GM23338 (cell line): Measurements from ENCODE around the gene IL24. TPM values are rescaled to one million over a fixed set of nuclear protein-coding genes. Genes with fewer than 3 reads are reported as not detected.

Source experiments
- ATAC-seq: fragments of 200-7000 bp; cut with Tn5 transposase; 3 replicates; pipeline ENCODE4 v1.9.1; 2020
- DNase-seq: peaks from one replicate; pipeline ENCODE4 v3.0.0-alpha.2; 2015; ENCODE audit warnings: low spot score
- H2AFZ ChIP-seq: fragments of 200-600 bp; sonication (generic); 2 replicates; pipeline ENCODE4 v1.8.0; 2016; ENCODE audit warnings: antibody characterized with exemption, mild to moderate bottlenecking, moderate library complexity
- H3F3A ChIP-seq: fragments of 200-600 bp; sonication (generic); replicated peaks from 2 replicates; pipeline ENCODE4 v1.8.0; 2017; ENCODE audit warnings: antibody characterized with exemption, mixed run types, low read depth
- H3K27ac ChIP-seq: fragments of 200-600 bp; sonication (generic); 2 replicates; pipeline ENCODE4 v1.6.1; 2016; ENCODE audit warnings: low read depth
- H3K27me3 ChIP-seq: fragments of 200-600 bp; sonication (generic); 2 replicates; pipeline ENCODE4 v1.8.0; 2016; ENCODE audit warnings: mild to moderate bottlenecking, mixed run types, moderate library complexity; ENCODE audit not compliant: insufficient read depth
- H3K36me3 ChIP-seq: fragments of 200-600 bp; sonication (generic); 2 replicates; pipeline ENCODE4 v1.8.0; 2016; ENCODE audit warnings: mild to moderate bottlenecking; ENCODE audit not compliant: insufficient read depth
- H3K4me1 ChIP-seq: fragments of 200-600 bp; sonication (generic); 2 replicates; pipeline ENCODE4 v1.8.0; 2016; ENCODE audit warnings: mild to moderate bottlenecking, moderate library complexity; ENCODE audit not compliant: insufficient read depth
- H3K4me2 ChIP-seq: fragments of 200-600 bp; sonication (generic); 2 replicates; pipeline ENCODE4 v1.7.1; 2017; ENCODE audit warnings: mixed run types
- H3K4me3 ChIP-seq: fragments of 200-600 bp; sonication (generic); 2 replicates; pipeline ENCODE4 v1.6.1; 2016; ENCODE audit warnings: mixed run types
- H3K79me2 ChIP-seq: fragments of 200-600 bp; sonication (generic); replicated peaks from 2 replicates; pipeline ENCODE4 v1.8.0; 2017; ENCODE audit warnings: mild to moderate bottlenecking; ENCODE audit not compliant: insufficient read depth
- H3K9me2 ChIP-seq: fragments of 200-600 bp; sonication (generic); 2 replicates; pipeline ENCODE4 v1.8.0; 2017; ENCODE audit not compliant: insufficient read depth
- H4K20me1 ChIP-seq: fragments of 200-600 bp; sonication (generic); replicated peaks from 2 replicates; pipeline ENCODE4 v1.8.0; 2017; ENCODE audit warnings: mild to moderate bottlenecking; ENCODE audit not compliant: insufficient read depth
- H3K27ac Mint-ChIP-seq: 2 replicates; pipeline ENCODE4 v1.8.0; 2020; ENCODE audit warnings: inconsistent platforms, mild to moderate bottlenecking, moderate library complexity, mixed read lengths
- H3K27me3 Mint-ChIP-seq: 3 replicates; pipeline ENCODE4 v1.8.0; 2022; ENCODE audit warnings: low read depth, mild to moderate bottlenecking, moderate library complexity, mixed read lengths, inconsistent platforms; ENCODE audit not compliant: insufficient read depth, poor library complexity
- H3K36me3 Mint-ChIP-seq: 3 replicates; pipeline ENCODE4 v1.8.0; 2021; ENCODE audit warnings: low read depth, mild to moderate bottlenecking, inconsistent platforms, moderate library complexity, mixed read lengths
- H3K4me1 Mint-ChIP-seq: 3 replicates; pipeline ENCODE4 v1.8.0; 2020; ENCODE audit warnings: mild to moderate bottlenecking, inconsistent platforms, mixed read lengths
- H3K4me3 Mint-ChIP-seq: 3 replicates; pipeline ENCODE4 v1.8.0; 2021; ENCODE audit warnings: moderate library complexity, mild to moderate bottlenecking, inconsistent platforms, mixed read lengths
- H3K9me3 Mint-ChIP-seq: 3 replicates; pipeline ENCODE4 v1.8.0; 2020; ENCODE audit warnings: moderate library complexity, mild to moderate bottlenecking, inconsistent platforms, mixed read lengths
- ZNF114 ChIP-seq: fragments of 250-450 bp; sonication (Bioruptor Pico); IDR thresholded peaks from 2 replicates; pipeline ENCODE4 v1.5.0; 2020; ENCODE audit warnings: mild to moderate bottlenecking, moderate library complexity
- polyA plus RNA-seq: library from polyadenylated mRNA; unstranded; fragments of >200 nt; fragmentation: Nextera tagmentation; extraction: Ambion mirVana; gene quantifications from 2 replicates; pipeline ENCODE4 v1.2.1, GENCODE V29; 2016
- total RNA-seq: library from RNA; depleted of rRNA; stranded (reverse); fragments of >200 nt; shearing (Covaris generic); gene quantifications from 2 replicates; pipeline ENCODE4 v1.2.3, GENCODE V29; 2014
- TF ChIP-seq, protein P1 (sequence below): fragments of 250-450 bp; sonication (Bioruptor Pico); IDR thresholded peaks from 2 replicates; pipeline ENCODE4 v1.5.0; 2020; ENCODE audit warnings: mild to moderate bottlenecking, moderate library complexity
- TF ChIP-seq, protein P2 (sequence below), 2 experiments: fragments of 200-600 bp in 1 of 2; sonication (generic) in 1 of 2; conservative IDR thresholded peaks; 2 replicates each; pipeline versions ENCODE4 v1.5.1 to v1.6.1; 2016 to 2017; ENCODE audit warnings: antibody characterized with exemption in 2 of 2, low read depth in 2 of 2, mild to moderate bottlenecking in 2 of 2, moderate library complexity in 1 of 2

The IL24 gene
- total and polyA plus RNA-seq, 2 experiments from 2014 or later, result not detected

DNA sequence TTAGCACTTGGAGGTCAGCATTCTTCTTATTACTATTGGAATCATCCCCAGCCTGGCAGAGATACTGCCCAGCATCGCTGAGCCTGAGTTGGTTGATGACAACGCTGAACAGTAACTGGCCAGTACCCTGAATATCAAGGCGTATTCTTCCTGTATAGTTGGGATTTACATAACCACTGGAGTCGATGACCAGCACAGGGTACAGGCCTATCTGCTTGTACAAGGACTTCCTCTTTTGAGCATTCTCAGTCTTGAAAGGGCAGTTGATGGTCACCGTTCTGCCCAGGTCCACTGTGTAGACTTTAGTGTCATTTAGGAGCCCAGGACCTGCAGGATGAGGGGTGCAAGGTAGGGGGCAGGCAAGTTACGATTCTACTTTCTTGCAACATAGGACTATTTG is 40.2 kb downstream of the IL24 start (continued):
- TF ChIP-seq, protein P1, sequence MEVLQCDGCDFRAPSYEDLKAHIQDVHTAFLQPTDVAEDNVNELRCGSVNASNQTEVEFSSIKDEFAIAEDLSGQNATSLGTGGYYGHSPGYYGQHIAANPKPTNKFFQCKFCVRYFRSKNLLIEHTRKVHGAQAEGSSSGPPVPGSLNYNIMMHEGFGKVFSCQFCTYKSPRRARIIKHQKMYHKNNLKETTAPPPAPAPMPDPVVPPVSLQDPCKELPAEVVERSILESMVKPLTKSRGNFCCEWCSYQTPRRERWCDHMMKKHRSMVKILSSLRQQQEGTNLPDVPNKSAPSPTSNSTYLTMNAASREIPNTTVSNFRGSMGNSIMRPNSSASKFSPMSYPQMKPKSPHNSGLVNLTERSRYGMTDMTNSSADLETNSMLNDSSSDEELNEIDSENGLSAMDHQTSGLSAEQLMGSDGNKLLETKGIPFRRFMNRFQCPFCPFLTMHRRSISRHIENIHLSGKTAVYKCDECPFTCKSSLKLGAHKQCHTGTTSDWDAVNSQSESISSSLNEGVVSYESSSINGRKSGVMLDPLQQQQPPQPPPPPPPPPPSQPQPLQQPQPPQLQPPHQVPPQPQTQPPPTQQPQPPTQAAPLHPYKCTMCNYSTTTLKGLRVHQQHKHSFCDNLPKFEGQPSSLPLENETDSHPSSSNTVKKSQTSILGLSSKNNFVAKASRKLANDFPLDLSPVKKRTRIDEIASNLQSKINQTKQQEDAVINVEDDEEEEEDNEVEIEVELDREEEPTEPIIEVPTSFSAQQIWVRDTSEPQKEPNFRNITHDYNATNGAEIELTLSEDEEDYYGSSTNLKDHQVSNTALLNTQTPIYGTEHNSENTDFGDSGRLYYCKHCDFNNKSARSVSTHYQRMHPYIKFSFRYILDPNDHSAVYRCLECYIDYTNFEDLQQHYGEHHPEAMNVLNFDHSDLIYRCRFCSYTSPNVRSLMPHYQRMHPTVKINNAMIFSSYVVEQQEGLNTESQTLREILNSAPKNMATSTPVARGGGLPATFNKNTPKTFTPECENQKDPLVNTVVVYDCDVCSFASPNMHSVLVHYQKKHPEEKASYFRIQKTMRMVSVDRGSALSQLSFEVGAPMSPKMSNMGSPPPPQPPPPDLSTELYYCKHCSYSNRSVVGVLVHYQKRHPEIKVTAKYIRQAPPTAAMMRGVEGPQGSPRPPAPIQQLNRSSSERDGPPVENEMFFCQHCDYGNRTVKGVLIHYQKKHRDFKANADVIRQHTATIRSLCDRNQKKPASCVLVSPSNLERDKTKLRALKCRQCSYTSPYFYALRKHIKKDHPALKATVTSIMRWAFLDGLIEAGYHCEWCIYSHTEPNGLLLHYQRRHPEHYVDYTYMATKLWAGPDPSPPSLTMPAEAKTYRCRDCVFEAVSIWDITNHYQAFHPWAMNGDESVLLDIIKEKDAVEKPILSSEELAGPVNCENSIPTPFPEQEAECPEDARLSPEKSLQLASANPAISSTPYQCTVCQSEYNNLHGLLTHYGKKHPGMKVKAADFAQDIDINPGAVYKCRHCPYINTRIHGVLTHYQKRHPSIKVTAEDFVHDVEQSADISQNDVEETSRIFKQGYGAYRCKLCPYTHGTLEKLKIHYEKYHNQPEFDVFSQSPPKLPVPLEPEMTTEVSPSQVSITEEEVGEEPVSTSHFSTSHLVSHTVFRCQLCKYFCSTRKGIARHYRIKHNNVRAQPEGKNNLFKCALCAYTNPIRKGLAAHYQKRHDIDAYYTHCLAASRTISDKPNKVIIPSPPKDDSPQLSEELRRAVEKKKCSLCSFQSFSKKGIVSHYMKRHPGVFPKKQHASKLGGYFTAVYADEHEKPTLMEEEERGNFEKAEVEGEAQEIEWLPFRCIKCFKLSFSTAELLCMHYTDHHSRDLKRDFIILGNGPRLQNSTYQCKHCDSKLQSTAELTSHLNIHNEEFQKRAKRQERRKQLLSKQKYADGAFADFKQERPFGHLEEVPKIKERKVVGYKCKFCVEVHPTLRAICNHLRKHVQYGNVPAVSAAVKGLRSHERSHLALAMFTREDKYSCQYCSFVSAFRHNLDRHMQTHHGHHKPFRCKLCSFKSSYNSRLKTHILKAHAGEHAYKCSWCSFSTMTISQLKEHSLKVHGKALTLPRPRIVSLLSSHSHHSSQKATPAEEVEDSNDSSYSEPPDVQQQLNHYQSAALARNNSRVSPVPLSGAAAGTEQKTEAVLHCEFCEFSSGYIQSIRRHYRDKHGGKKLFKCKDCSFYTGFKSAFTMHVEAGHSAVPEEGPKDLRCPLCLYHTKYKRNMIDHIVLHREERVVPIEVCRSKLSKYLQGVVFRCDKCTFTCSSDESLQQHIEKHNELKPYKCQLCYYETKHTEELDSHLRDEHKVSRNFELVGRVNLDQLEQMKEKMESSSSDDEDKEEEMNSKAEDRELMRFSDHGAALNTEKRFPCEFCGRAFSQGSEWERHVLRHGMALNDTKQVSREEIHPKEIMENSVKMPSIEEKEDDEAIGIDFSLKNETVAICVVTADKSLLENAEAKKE (CRISPR knock-in tag), result no peak
- no peak for TF ChIP-seq ZNF114 (CRISPR knock-in tag)

DNA sequence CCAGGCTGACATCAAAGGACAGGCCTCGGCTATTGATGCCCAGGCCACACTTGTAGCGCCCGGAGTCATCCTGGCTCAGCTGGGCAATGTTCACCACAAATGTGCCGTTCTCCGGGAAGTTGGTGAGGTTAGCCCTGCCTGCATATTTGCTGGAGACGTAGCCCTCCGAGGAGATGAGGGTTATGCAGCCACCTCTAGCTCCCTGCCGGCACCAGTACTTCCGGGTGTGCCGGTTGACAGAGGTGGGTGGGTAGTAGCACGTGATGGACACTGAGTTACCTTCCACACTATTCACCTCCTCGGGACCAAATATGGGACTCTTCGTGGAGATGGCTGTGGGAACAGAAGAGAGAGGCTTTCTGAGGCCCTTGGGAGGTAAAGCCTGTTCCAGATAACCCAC is 41.9 kb downstream of the IL24 start:
- H3K27me3 Mint-ChIP-seq, result peaks cover 1% of the 10 kb centered on the region
- peaks cover 5% of the 10 kb centered on the region; the same call in 1 of the 2 replicates for H3K9me2 ChIP-seq
- no peaks in the 10 kb centered on the region for H3K36me3 ChIP-seq
- H3K9me3 Mint-ChIP-seq, result no peaks in the 10 kb centered on the region
- H3K36me3 Mint-ChIP-seq, result no peaks in the 10 kb centered on the region
- no peak overlapping the region for H3K4me3 ChIP-seq
- no peaks in the 10 kb centered on the region for H3K4me1 ChIP-seq
- no peak overlapping the region for H3K4me3 Mint-ChIP-seq
- H3K79me2 ChIP-seq, result no peaks in the 10 kb centered on the region
- no peaks in the 10 kb centered on the region for H3K4me1 Mint-ChIP-seq
- H3F3A ChIP-seq, result no peaks in the 10 kb centered on the region
- H3K27ac ChIP-seq, result no peak overlapping the region
- no peaks in the 10 kb centered on the region for H3K27me3 ChIP-seq
- ATAC-seq (no peak), DNase-seq (no peak)
- no peaks in the 10 kb centered on the region for H4K20me1 ChIP-seq
- TF ChIP-seq, protein P2, sequence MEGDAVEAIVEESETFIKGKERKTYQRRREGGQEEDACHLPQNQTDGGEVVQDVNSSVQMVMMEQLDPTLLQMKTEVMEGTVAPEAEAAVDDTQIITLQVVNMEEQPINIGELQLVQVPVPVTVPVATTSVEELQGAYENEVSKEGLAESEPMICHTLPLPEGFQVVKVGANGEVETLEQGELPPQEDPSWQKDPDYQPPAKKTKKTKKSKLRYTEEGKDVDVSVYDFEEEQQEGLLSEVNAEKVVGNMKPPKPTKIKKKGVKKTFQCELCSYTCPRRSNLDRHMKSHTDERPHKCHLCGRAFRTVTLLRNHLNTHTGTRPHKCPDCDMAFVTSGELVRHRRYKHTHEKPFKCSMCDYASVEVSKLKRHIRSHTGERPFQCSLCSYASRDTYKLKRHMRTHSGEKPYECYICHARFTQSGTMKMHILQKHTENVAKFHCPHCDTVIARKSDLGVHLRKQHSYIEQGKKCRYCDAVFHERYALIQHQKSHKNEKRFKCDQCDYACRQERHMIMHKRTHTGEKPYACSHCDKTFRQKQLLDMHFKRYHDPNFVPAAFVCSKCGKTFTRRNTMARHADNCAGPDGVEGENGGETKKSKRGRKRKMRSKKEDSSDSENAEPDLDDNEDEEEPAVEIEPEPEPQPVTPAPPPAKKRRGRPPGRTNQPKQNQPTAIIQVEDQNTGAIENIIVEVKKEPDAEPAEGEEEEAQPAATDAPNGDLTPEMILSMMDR (conservative IDR thresholded peaks at IDR 0.05; ENCODE audit: low read depth in 2 of 2), result no peak
- TF ChIP-seq ZNF114 (CRISPR knock-in tag), result no peak
- no peak overlapping the region for H3K4me2 ChIP-seq
- no peak overlapping the region for H2AFZ ChIP-seq
- H3K27ac Mint-ChIP-seq, result no peak overlapping the region
